ENCODE data around the gene PTPRD.

DNA sequence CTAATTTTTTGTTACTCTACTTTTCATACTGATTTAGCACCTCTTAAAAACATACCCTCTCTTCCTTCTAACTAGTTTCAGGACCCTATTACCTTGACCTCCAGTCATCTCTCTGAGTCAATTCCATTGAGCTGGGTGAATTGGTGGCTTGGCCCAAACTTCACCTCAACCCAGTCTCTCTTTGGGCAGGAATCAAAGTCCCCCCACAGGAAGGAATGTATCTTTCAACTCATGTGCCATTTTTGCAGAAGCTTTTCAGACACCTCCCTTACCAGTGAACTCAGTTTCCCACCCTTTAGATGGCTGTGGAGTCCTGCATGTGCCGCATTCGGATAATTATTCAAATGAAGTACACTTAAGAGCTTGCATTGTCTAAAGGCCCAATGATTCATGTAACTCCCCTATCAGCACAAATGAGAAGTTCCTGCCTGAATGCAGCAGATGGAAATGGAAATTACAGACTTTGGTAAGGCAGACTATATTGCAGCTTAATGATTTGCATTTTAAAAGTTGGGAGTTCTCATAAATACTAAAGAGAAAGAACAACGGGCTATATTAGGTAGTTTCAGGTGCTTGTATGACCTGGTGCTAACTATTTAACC is 693.5 kb downstream of the PTPRD start:
- TF ChIP-seq POLR2AphosphoS5 (IDR thresholded peaks at IDR 0.05; ENCODE audit: low read depth, low read length) (no peak), SIN3A (IDR thresholded peaks at IDR 0.05; ENCODE audit: borderline replicate concordance, insufficient read depth, low read depth, low read length) (no peak), TCF7L2 (IDR thresholded peaks at IDR 0.05; ENCODE audit: low read depth, low read length) (no peak)
- TF ChIP-seq, protein P1, sequence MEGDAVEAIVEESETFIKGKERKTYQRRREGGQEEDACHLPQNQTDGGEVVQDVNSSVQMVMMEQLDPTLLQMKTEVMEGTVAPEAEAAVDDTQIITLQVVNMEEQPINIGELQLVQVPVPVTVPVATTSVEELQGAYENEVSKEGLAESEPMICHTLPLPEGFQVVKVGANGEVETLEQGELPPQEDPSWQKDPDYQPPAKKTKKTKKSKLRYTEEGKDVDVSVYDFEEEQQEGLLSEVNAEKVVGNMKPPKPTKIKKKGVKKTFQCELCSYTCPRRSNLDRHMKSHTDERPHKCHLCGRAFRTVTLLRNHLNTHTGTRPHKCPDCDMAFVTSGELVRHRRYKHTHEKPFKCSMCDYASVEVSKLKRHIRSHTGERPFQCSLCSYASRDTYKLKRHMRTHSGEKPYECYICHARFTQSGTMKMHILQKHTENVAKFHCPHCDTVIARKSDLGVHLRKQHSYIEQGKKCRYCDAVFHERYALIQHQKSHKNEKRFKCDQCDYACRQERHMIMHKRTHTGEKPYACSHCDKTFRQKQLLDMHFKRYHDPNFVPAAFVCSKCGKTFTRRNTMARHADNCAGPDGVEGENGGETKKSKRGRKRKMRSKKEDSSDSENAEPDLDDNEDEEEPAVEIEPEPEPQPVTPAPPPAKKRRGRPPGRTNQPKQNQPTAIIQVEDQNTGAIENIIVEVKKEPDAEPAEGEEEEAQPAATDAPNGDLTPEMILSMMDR (IDR thresholded peaks at IDR 0.05): no peak
- TF ChIP-seq, protein P2, sequence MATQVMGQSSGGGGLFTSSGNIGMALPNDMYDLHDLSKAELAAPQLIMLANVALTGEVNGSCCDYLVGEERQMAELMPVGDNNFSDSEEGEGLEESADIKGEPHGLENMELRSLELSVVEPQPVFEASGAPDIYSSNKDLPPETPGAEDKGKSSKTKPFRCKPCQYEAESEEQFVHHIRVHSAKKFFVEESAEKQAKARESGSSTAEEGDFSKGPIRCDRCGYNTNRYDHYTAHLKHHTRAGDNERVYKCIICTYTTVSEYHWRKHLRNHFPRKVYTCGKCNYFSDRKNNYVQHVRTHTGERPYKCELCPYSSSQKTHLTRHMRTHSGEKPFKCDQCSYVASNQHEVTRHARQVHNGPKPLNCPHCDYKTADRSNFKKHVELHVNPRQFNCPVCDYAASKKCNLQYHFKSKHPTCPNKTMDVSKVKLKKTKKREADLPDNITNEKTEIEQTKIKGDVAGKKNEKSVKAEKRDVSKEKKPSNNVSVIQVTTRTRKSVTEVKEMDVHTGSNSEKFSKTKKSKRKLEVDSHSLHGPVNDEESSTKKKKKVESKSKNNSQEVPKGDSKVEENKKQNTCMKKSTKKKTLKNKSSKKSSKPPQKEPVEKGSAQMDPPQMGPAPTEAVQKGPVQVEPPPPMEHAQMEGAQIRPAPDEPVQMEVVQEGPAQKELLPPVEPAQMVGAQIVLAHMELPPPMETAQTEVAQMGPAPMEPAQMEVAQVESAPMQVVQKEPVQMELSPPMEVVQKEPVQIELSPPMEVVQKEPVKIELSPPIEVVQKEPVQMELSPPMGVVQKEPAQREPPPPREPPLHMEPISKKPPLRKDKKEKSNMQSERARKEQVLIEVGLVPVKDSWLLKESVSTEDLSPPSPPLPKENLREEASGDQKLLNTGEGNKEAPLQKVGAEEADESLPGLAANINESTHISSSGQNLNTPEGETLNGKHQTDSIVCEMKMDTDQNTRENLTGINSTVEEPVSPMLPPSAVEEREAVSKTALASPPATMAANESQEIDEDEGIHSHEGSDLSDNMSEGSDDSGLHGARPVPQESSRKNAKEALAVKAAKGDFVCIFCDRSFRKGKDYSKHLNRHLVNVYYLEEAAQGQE (IDR thresholded peaks at IDR 0.05; ENCODE audit: insufficient read depth in 1 of 2, low read depth in 2 of 2, low read length in 1 of 2): no peak
